NCI-H146 (cell line): ENCODE results near the gene RTTN.
A peak's percentile ranks its signal among the peaks of the same experiment; 100 is the strongest.
"Not testable (repeated sequence)": the region's sequence is repeated elsewhere in the genome, so short reads cannot be mapped to it uniquely, and the experiment has no call there.

Experiments
- DNase-seq: peaks from one replicate; lab custom pipeline; 2025; lab: John Stamatoyannopoulos, UW

The RTTN gene

DNA sequence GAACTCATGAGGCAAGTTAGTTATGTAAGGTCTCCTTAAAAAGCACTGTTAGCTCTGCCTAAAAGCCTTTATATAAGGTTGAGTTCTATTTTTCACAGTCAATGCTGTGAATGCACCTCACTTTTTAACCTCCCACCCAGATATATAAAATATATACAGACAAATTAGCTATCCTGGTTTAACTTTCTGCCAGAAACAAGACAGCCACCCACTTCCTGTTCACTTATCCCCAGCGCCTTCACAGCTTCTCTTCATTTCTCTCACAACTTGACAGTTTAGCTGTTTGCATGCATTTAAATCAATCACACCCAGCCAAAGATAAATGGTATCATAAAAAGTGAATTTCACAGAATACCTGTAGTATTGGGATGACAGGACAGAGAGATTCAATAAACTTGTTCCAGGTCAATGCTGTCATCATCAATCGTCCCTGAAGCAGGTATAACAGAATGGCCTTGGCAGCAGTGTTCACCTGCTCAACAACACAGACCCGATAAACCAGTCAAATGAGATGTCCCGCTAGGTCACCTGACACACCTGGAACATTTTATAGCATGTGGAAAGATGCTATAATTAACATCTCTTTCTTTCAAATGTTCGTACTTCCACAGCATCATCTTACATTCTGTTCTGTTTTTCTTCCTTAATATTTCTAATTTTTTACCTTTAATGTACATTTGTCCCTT is 55.7 kb downstream of the RTTN start:
- no peak for DNase-seq

DNA sequence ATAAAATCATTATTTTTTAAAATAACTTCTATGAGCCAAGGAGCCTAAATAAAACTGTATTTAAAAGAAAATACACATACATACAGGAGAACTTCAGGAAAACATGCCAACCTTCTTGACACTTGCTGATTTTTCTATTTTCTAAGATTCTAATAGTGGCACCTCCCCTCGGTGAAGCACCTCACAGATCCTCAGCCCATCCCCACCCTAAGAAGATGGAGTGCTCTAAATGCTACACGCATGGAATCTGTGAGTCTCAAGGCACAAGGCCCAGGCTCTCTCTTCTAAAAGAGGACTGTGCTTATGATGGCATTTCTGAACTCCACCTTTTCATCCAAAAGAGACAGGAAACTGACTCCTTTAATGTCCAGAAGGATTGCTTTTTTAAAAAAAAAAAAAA is 56.3 kb downstream of the RTTN start:
- no peak for DNase-seq

DNA sequence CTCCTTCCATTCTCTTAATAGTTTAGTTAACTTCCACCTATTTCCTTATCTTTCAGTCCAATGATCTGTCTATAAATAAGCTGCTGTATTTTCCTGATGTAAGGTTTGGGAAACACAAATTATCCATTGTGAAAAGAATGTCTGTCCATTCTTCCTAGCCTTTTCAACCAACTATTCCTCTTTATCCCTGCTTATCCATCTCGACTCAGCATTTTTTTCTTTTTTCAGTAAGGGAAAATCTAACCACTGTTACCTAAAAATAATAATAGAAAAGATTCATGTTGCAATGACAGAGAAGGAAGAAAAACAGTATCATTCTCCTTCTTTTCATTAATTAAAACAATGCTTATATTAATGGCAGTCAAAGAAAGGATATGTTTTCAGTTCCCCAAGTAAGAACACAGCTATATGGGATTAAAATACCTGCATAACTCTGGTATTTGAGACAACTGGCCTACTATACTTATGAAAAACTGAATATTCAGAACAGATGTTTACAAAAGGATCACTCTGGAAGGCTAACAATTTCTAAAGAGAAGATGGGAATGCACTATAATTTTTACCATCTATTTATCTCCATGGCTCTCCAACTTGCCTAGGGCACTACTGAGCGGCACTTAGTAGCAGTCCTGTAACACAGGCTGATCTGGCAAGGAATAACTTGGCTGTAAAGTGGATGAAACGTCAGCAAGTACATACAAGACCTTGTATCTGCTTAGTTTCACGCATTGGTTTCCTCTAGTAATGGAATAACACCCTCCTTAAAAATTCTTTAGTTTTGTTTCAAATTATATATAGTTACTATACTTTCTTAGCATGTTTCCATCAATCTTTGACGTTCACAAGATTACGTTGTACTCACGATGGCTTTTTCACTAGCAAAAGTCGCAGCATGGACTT is 57.2 kb downstream of the RTTN start:
- no peak for DNase-seq

DNA sequence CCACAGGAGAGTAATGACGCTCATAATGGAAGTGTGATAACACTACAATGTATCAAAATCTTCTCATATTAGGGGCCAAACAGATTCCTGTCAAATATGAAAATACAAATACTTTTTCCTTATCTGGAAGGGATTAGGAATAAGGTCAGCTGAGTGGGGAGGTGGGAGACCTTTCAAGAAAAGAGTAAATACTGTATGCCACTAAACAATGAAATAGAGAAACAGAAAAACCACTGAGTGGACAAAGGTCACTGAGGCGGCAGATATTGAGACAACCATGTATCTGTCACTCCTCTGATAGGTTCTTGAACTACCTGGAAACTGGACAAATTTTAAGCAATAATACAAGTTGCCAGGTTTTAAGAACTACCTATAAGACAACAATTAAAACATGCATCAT is 59.3 kb downstream of the RTTN start:
- no peak for DNase-seq

DNA sequence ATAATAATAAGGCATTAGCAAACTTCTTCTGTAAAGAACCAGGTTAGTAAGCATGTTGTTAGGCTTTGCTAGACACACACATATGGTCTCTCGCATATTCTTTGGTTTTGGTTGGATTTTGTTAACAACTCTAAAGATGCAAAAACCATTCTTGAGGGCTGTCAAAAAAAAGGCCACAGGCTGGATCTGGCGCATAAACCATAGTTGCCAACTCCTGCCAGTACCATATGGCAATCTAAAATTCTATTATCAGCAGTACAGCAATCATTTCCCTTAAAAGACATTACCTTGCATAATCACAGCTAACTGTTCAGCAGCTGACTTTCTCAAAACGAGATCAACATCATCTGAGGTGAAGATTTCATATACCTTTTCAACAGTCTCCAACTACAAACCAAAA is 63.5 kb downstream of the RTTN start:
- DNase-seq = no peak

DNA sequence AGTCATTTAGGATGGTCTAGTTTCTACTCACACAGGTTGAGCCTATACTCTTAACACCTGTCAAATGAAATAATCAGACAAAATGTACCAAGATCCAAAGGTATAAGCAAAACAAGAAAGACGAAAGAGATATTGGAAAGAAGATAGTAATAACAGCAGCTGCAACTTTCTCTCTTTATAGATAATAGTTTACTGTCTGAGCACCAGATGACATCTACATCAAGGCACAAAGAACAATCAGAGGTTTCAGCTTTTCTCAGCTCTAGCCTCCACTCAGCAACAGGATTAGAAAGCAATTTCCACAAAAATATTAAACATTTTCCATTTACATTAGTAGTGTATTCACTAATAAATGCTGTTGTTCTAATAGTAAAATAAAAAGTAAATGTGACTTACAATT is 66.3 kb downstream of the RTTN start:
- no peak for DNase-seq

DNA sequence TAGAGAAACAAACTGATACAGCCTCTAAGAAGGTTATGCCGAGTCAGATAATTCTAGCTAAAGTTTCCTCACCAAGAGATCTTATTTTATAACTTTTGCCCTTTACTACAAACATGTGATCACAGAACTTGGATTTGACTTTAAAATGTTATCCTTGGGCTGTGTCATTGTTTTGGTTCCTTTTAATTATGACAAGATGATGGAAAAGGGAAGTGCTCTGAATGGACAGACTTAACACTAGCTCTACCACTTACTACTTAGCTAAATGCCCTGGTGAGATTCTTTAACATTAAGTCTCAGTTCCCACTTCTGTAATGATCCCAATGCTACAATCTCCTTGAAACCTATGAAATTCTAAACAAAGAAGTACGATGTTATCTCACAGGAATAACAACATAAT is 69.9 kb downstream of the RTTN start:
- no peak for DNase-seq

DNA sequence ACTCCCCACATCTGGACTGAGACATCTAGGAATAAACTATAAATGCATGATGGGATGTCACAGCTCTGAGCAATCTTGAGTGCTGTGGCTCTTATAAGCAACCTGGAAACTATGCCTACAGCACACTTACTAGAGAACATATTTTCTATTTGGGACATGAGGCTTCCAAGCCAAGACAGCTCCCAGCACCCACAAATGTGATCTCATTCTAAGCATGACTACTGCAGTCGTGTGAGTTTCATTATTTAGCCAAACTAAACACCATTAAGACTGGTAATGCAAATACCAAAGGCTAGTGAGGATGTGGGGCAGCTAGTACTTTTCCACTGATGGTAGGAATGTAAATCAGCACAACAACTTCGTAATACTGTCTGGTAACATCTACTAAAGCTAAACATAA is 72.5 kb downstream of the RTTN start:
- DNase-seq = no peak

DNA sequence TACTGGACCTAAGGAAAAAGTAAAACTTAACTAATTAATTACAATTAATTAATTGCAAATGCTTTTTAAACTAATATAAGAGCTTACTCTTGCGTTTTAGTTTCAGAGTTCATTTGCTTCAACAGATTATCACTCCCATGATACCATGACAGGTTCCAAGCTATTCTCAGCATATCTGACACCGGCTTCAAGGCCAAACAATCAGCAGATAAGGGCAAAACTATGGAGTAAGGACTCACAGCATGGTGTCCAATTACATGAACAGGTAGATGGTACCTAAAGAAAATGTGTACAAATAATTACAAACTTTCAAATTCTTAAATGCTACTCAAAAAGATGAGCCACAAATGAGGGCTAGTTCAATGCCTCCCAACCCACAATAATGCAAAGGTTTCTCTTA is 77.2 kb downstream of the RTTN start:
- peak; percentile 31 for DNase-seq

DNA sequence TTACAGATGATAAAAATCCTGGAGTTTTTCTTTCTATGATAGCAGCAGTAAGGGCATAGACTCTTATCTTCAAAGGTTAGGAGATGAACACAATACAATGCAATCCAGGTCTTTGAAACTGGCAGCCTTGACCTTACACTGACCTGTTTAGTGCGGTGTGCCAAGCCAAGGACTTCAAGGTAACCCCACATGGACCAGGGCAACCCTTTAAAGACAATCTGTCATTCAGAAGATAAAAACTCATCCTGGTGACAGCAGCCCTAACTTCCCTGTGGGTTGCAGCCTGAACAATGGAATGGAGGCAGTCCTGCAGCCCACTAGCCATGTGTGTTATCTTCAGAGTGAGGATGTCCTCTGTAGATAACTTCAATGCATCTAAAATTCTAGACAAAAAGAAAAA is 78.1 kb downstream of the RTTN start:
- peak; percentile 28 for DNase-seq

DNA sequence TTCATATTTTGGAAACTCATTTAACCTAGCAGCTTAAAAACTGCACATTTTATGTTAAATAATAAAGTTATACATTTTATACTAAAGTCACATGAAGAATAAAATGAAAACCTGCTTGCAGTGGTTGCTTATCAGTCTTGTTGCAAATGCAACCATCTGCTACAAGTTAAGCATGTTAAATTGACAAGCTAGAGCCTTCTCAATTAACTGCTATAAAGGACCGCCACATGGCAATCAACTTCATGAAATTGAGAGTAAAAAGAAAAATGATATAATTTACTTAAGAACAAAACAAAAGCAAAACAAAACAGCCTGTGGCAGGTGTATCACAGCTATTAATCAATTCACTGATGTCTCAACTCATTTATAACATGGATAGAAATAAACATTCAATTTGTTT is 78.7 kb downstream of the RTTN start:
- DNase-seq = peak; percentile 45

DNA sequence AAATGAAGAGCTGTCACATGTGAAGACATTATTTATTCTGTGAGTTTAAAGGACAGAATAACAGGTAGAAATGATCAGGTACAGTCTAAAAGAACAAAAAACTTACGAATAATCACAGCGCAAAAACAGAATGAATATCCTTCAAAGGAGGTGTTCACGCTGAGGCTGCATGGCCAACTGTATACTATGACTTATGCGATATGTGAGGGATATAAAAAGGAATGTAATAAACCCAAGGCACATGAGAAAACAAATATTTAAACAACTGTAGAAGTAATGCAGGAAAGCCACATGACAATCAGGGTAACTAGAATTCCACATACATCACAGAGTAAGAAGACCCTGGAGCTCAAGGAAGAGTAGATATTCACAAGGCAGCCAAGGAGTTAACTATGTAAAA is 81.3 kb downstream of the RTTN start:
- DNase-seq = no peak

DNA sequence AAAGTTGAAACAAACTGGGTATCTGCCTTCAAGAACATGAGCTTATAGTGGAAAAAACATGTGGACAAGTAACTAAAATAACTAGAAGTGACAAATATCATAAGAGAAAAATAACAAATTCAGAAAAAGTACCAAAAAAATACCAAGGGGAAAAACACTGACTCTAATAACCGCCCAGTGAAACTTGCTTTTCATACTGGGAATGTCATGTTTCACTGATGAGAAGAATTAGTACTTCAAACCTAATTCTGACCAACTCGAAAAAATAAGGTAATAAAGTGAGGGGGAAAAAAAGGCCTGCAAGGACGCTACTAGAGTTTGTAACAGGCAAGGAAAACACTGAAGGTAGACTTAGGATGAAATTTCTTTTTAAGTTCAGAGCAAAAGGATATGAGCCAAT is 83.6 kb downstream of the RTTN start:
- DNase-seq = no peak

DNA sequence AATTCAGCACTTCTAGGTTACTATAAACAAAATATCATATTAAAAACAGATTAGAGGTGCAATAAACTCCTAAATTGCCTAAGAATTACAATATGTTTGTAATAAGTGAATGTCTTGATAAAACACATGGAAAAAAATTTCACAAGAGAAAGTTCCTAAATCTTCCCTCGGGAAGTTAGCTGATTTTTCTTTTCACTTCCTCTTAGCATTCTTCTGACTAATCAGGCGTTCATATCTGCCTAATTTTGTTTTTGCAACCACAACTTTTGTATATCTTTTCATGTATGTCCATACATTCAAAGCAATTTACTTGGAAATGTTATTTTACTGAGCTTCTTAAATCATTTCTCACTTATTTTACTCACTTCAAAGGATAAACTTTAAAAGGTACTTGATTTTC is 88.5 kb downstream of the RTTN start:
- no peak for DNase-seq

DNA sequence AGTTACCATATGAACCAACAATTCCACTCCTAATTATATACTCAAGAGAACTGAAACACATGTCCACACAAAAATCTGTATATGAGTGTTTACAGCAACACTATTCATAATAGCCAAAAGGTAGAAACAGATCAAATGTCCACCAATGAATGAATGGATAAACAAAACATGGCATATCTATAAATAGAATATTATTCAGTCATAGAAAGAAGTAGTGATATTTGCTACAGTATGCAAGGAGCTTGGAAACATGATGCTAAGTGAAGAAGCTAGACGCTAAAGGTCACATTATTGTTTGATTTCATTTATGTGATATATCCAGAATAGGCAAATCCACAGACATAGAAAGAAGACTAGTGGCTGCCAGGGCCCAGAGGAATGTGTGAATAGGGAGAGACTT is 92.0 kb downstream of the RTTN start:
- DNase-seq = no peak

DNA sequence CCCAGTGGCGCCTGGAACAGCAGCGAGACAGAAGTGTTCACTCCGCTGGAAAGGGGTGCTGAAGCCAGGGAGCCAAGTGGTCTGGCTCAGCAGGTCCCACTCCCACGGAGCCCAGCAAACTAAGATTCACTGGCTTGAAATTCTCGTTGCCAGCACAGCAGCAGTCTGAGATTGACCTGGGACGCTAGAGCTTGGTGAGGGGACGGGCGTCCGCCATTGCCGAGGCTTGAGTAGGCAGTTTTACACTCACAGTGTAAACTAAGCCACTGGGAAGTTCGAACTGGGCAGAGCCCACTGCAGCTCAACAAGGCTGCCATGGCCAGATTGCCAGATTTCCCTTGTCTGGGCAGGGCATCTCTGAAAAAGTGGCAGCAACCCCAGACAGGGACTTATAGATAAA is 94.8 kb downstream of the RTTN start:
- no peak for DNase-seq

DNA sequence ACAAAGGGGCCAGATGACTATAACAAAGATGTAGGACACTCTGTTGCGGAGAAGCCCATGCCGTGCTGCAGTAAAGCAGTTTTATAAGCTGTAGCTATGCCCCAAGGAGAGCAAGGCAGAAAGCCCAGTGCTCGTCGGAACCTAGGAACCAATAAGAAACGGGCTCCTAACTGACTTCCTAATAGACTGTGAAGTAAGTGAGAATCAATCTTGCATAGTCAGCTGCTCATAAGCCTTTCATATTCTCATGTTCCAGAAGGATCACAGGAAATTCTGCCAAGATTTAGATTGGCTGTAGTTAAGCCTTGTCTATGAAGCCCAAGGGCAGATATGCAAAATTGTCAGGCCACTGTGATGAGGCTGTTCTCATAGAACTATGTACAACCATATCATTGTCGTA is 98.4 kb downstream of the RTTN start:
- DNase-seq = no peak

DNA sequence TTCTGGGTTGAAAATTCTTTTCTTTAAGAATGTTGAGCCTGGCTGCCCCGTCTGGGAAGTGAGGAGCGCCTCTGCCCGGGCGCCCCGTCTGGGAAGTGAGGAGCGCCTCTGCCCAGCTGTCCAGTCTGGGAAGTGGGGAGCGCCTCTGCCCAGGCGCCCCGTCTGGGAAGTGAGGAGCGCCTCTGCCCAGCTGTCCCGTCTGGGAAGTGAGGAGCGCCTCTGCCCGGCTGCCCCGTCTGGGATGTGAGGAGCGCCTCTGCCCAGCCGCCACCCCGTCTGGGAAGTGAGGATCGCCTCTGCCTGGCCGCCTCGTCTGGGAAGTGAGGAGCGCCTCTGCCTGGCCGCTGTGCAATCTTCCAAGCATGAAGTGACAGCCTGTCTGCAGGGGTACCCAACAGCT is 102.6 kb downstream of the RTTN start:
- DNase-seq = not testable (repeated sequence)

DNA sequence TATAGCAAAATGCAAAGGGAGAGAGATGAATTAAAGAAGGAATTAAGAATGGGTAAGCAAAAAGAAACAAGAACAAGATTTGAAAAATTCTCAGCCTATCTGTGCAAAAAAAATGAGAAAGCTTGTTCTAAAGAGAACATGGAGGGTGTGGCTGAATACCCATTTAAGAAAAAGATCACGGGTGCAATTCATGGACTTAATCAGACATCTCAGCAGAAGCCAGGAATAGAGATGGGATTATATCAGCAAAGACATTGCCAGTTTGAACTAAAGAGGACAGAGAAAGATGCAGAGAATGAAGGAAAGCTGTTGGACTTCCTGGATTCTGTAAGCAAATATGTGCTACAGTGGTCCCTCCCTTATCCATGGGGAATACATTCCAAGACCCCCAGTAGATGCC is 115.6 kb downstream of the RTTN start:
- no peak for DNase-seq

DNA sequence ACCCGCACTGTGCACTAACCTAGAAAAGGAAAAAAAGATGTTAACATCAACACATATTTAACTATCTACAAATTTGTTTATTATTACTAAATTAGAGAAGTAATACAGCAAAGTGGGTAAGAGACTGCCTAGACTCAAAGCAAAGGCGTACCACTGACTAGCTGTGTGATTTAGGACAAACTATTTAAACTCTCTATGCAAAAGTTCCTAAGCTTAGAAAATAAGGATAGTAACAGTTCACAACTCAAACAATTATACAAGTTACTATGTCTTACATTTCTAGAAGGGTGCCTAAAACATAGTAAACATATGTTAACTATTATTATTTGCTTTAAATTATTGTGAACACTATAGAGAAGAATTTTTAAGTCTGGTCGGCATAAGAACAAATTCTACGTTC is 119.4 kb downstream of the RTTN start:
- DNase-seq = no peak

DNA sequence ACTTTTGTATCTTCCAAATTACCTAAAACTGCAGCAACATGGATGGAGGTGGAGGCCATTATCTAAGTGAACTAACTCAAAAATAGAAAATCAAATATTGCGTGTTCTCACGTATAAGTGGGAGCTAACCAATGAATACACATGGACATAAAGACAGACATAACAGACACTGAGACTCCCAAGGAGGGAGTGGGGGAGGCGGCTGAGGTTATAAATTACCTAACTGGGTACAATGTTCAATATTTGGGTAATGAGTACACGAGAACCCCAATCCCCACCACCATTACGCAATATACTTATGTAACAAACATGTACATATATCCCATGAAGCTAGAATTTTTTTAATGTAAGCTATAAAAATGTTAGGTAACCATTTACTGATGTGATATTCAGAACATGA is 119.8 kb downstream of the RTTN start:
- no peak for DNase-seq

DNA sequence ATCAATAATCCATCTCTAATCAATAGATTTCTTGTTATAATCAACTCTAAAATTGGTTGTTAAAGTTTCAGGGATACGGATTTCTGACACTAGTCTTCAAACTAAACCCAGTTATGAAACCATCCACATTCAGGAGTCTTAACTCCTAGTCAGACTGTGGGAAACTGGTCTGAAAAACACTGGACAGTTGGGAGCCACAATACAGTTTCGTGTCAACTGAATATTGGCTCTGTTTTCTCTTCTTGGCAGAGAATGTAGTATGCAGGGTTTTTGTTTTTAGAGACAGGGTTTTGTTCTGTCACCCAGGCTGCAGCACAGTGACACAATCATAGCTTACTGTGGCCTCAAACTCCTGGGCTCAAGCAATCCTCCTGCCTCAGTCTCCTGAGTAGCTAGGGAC is 123.1 kb downstream of the RTTN start:
- DNase-seq = no peak

DNA sequence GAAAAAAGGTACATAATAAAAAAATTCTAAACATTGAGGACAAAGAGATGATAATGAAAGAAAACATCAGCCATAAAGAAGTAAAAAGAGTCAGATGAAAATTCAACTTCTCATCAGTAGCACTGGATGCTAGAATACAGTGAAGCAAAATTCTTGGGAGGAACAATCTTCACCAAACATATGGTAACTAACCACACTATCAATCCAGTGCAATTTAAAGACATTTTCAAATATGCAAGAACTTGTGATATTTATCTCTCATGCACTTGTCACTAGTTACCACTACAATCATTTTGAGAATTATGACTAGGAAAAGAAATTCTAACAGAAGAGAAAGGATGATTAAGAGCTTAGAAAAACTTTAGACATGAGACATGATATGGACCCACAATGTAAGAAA is 127.4 kb downstream of the RTTN start:
- DNase-seq = no peak

DNA sequence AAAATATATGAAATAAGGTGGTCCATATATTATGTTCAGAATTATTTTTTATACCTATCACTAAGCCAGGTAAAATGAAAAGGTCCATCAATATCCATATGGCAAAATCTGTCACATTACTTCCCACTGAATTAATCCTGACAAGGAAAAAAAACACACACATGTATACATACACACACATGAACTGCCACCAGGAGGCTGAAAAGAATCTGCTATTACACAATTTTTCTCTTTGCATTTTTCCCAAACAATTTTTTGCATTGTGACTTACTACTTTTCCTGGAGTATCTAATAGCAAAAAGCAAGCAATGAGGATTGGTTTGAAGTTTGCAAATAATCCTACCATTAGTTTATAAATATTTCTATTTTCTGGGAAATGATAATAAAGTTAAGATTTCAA is 129.6 kb downstream of the RTTN start:
- DNase-seq = no peak
